ENCODE data around the gene ZBTB3. TPM values are rescaled to one million over a fixed set of nuclear protein-coding genes. Genes with fewer than 3 reads are reported as not detected.

Gene ZBTB3
- total and polyA plus RNA-seq, 2 of the 13 experiments (the other 11 are each of a cell fraction or from before 2014, with no cell fraction given) = 3.4 to 5.2 TPM

DNA sequence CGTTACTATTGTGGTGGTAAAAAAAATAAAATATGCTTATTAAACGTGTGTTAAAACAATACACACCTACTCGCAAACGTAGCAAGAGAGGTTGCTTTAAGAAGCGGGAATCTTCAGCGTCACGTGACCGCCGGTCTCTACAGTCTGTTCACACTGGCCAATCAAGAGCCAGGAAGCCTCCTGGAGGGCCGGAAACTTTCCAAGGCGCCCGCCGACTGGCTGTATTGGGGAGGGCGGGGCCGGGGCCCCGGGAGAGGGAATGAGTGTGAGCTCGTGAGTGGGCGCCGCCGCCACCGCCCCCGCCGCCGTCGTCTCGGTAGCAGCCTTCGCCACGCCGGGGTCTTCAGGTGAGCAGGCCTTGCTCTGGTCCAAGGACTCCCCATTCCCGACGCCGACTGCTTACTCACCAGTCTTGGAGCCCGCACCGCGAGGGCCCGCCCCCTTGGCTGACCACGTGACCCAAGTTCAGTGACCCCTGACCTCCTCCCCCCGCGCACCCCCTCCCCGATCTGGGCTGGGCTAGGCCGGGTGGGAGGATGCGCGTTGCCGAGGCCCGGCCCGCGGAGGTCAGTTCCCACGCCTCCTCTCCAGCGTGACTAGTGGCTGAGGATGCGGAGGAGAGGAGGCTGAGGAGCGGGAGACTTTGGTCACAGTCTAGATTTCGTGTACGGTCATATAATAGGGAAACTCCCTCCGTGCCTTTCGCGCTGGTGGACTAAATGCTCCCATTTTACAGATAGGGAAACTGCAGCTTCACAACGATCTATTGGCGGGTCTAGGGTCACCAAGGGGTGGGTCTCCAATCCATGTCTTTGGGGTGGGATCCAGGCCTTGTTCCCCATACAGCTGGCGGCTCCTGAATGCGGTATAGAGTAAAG, 17.4 kb upstream of the ZBTB3 start, which contains the start of gene TAF6L (continued):
- TF ChIP-seq, protein P1, sequence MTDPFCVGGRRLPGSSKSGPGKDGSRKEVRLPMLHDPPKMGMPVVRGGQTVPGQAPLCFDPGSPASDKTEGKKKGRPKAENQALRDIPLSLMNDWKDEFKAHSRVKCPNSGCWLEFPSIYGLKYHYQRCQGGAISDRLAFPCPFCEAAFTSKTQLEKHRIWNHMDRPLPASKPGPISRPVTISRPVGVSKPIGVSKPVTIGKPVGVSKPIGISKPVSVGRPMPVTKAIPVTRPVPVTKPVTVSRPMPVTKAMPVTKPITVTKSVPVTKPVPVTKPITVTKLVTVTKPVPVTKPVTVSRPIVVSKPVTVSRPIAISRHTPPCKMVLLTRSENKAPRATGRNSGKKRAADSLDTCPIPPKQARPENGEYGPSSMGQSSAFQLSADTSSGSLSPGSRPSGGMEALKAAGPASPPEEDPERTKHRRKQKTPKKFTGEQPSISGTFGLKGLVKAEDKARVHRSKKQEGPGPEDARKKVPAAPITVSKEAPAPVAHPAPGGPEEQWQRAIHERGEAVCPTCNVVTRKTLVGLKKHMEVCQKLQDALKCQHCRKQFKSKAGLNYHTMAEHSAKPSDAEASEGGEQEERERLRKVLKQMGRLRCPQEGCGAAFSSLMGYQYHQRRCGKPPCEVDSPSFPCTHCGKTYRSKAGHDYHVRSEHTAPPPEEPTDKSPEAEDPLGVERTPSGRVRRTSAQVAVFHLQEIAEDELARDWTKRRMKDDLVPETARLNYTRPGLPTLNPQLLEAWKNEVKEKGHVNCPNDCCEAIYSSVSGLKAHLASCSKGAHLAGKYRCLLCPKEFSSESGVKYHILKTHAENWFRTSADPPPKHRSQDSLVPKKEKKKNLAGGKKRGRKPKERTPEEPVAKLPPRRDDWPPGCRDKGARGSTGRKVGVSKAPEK (CRISPR knock-in tag; IDR thresholded peaks at IDR 0.05; ENCODE audit: borderline replicate concordance) = no peak
- peak; percentile 71; the same call in 1 of the 2 replicates for TF ChIP-seq MXD4 (CRISPR knock-in tag; IDR thresholded peaks at IDR 0.05)
- TF ChIP-seq ZBTB7A (CRISPR knock-in tag; IDR thresholded peaks at IDR 0.05) = peak; percentile 61; the same call in 1 of the 2 replicates
- peak; percentile 85 for TF ChIP-seq YEATS2 (CRISPR knock-in tag; IDR thresholded peaks at IDR 0.05; ENCODE audit: borderline replicate concordance)
- peak; percentile 88 for TF ChIP-seq SAP130 (CRISPR knock-in tag; IDR thresholded peaks at IDR 0.05; ENCODE audit: low read depth)
- peak; percentile 71 for TF ChIP-seq PHF8 (CRISPR knock-in tag; IDR thresholded peaks at IDR 0.05)
- no peak for TF ChIP-seq ZNF879 (CRISPR knock-in tag; IDR thresholded peaks at IDR 0.05)
- 0 out of 2 replicates have a peak, but pooled peaks have one; percentile 64 for TF ChIP-seq MEF2D (CRISPR knock-in tag; IDR thresholded peaks at IDR 0.05)
- 0 out of 2 replicates have a peak, but pooled peaks have one; percentile 60 for TF ChIP-seq KLF11 (CRISPR knock-in tag; IDR thresholded peaks at IDR 0.05)
- peak; percentile 22; the same call in 1 of the 2 replicates for TF ChIP-seq FOSL2 (CRISPR knock-in tag; IDR thresholded peaks at IDR 0.05)
- TF ChIP-seq ZMYM3 (CRISPR knock-in tag; IDR thresholded peaks at IDR 0.05) = peak; percentile 92
- TF ChIP-seq NFYC (CRISPR knock-in tag; IDR thresholded peaks at IDR 0.05) = peak; percentile 86
- TF ChIP-seq TBX2 (CRISPR knock-in tag; IDR thresholded peaks at IDR 0.05; ENCODE audit: borderline replicate concordance) = peak; percentile 19; the same call in 1 of the 2 replicates
- TF ChIP-seq, protein P2, sequence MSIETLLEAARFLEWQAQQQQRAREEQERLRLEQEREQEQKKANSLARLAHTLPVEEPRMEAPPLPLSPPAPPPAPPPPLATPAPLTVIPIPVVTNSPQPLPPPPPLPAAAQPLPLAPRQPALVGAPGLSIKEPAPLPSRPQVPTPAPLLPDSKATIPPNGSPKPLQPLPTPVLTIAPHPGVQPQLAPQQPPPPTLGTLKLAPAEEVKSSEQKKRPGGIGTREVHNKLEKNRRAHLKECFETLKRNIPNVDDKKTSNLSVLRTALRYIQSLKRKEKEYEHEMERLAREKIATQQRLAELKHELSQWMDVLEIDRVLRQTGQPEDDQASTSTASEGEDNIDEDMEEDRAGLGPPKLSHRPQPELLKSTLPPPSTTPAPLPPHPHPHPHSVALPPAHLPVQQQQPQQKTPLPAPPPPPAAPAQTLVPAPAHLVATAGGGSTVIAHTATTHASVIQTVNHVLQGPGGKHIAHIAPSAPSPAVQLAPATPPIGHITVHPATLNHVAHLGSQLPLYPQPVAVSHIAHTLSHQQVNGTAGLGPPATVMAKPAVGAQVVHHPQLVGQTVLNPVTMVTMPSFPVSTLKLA (IDR thresholded peaks at IDR 0.05) = 0 out of 2 replicates have a peak, but pooled peaks have one; percentile 19
- TF ChIP-seq KLF9 (CRISPR knock-in tag; IDR thresholded peaks at IDR 0.05; ENCODE audit: low read depth) = peak; percentile 15; the same call in 1 of the 2 replicates
- TF ChIP-seq KDM5A (IDR thresholded peaks at IDR 0.05; ENCODE audit: borderline replicate concordance, low read length) = peak; percentile 78; the same call in 1 of the 2 replicates
- TF ChIP-seq RFX3 (CRISPR knock-in tag; IDR thresholded peaks at IDR 0.05) = no peak
- TF ChIP-seq, protein P3, sequence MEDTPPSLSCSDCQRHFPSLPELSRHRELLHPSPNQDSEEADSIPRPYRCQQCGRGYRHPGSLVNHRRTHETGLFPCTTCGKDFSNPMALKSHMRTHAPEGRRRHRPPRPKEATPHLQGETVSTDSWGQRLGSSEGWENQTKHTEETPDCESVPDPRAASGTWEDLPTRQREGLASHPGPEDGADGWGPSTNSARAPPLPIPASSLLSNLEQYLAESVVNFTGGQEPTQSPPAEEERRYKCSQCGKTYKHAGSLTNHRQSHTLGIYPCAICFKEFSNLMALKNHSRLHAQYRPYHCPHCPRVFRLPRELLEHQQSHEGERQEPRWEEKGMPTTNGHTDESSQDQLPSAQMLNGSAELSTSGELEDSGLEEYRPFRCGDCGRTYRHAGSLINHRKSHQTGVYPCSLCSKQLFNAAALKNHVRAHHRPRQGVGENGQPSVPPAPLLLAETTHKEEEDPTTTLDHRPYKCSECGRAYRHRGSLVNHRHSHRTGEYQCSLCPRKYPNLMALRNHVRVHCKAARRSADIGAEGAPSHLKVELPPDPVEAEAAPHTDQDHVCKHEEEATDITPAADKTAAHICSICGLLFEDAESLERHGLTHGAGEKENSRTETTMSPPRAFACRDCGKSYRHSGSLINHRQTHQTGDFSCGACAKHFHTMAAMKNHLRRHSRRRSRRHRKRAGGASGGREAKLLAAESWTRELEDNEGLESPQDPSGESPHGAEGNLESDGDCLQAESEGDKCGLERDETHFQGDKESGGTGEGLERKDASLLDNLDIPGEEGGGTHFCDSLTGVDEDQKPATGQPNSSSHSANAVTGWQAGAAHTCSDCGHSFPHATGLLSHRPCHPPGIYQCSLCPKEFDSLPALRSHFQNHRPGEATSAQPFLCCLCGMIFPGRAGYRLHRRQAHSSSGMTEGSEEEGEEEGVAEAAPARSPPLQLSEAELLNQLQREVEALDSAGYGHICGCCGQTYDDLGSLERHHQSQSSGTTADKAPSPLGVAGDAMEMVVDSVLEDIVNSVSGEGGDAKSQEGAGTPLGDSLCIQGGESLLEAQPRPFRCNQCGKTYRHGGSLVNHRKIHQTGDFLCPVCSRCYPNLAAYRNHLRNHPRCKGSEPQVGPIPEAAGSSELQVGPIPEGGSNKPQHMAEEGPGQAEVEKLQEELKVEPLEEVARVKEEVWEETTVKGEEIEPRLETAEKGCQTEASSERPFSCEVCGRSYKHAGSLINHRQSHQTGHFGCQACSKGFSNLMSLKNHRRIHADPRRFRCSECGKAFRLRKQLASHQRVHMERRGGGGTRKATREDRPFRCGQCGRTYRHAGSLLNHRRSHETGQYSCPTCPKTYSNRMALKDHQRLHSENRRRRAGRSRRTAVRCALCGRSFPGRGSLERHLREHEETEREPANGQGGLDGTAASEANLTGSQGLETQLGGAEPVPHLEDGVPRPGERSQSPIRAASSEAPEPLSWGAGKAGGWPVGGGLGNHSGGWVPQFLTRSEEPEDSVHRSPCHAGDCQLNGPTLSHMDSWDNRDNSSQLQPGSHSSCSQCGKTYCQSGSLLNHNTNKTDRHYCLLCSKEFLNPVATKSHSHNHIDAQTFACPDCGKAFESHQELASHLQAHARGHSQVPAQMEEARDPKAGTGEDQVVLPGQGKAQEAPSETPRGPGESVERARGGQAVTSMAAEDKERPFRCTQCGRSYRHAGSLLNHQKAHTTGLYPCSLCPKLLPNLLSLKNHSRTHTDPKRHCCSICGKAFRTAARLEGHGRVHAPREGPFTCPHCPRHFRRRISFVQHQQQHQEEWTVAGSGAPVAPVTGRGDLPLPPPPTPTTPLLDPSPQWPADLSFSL (CRISPR knock-in tag; IDR thresholded peaks at IDR 0.05) = 0 out of 2 replicates have a peak, but pooled peaks have one; percentile 1
